Erythroblast (primary cell): Measurements from ENCODE around the gene MEI1.

ENCODE experiments used
- GATA1 ChIP-seq: IDR thresholded peaks from 2 replicates; pipeline ENCODE4 v1.6.1; 2011; ENCODE audit warnings: low read depth, mild to moderate bottlenecking, control low read depth, low read length, moderate library complexity
- POLR2A ChIP-seq: IDR thresholded peaks from 2 replicates; pipeline ENCODE4 v1.6.1; 2011; ENCODE audit warnings: mild to moderate bottlenecking, low read length

DNA sequence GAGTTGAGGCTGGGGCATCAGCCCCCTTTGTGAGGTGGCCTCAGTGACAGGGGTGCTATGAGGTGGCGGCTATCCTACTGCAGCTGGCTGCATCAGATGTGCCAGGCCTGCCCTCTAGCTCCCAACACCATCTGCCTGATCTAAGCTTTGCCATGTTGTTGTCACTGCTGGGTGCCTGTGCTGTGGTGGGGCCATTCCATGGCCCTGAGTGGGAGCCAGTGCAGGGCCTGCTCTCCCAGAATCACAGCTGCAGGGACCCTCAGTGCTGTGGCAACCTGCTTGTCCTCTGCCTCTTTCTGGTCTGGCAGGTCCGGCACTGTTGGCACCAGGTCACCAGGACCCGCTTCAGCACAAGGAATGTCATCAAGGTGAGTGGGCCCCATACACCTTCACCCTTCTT lies 8.8 kb upstream of the MEI1 start:
- TF ChIP-seq POLR2A (no peak), GATA1 (no peak)
